ENCODE data around the gene NOL4L. TPM values are rescaled to one million over a fixed set of nuclear protein-coding genes. Genes with fewer than 3 reads are reported as not detected.
A peak's percentile ranks its signal among the peaks of the same experiment; 100 is the strongest.

NOL4L gene
- total RNA-seq, 1 experiment from 2014 or later: 31.7 TPM

DNA sequence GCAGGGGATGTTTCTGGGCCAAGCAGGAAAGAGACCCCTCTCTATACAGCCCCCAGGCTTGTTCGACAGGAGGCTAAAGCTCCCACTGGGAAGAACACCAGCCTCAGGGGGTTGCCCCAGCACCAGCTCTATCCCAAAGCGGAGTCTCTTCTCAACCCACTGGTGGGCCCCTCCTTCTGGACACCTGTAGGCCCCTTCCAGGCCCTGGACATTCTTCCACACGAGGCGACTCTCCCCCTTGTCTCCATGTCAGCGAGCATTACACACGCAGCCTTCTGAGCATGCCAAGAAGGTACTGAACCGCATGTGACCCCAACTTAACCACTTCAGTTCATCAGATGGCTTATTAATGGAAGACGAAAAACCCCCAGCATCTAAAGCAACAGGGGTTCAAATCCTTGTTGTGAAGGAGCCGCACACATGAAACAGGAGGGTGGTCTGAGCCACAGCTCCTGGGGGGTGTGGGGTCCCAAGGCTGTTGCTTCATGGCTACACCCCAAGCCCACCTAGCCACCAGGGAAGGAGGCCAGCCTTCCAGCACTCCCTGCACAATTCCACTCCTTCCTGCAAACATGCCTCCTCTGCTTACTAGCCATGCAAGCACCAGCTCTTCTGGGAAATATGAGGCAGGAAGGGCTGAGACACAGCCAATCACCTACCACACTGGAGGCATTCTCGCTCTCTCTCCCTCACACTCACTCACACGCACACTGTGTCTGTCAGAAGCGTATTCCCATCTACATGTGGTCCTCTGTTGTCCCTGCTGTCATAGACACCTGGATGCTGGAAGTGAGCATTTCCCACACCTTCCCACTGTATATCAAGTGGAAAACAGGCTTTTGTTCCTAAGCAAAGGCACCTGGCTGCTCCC is 104.5 kb downstream of the NOL4L start:
- H3K4ac ChIP-seq (ENCODE audit: low read depth, low read length): no peak overlapping the region
- no peaks in the 10 kb centered on the region for H4K20me1 ChIP-seq (ENCODE audit: control insufficient read depth, insufficient read depth, insufficient read length)
- H2BK20ac ChIP-seq (ENCODE audit: low read depth, low read length, poor library complexity, severe bottlenecking): no peak overlapping the region
- H3K79me1 ChIP-seq (ENCODE audit: insufficient read depth, low read depth, low read length, poor library complexity, severe bottlenecking): peaks cover 2% of the 10 kb centered on the region
- no peak overlapping the region for H3K14ac ChIP-seq (ENCODE audit: insufficient read depth, low read length)
- no peak overlapping the region for H3T11ph ChIP-seq (ENCODE audit: low read length)
- H3K18ac ChIP-seq (ENCODE audit: insufficient read length, low read depth, low read length): no peak overlapping the region
- no peak overlapping the region for H4K91ac ChIP-seq (ENCODE audit: insufficient read length, low read depth, low read length)
- no CpG with 5 or more reads among the region's 12 CpGs for WGBS (ENCODE audit: extremely low coverage, insufficient read length, low lambda C conversion rate)
- no peak overlapping the region for H3K4me2 ChIP-seq (ENCODE audit: insufficient read depth, insufficient read length, low read length)
- peaks cover 8% of the 10 kb centered on the region; the same call in 1 of the 2 replicates for H3K4me1 ChIP-seq (ENCODE audit: insufficient read depth, low read length)
- H3K23me2 ChIP-seq (ENCODE audit: insufficient read length, low read depth, low read length, poor library complexity, severe bottlenecking): peaks cover 12% of the 10 kb centered on the region
- no peak overlapping the region for H3K23ac ChIP-seq (ENCODE audit: insufficient read length, low read depth, low read length)
- no peaks in the 10 kb centered on the region for H3K9me3 ChIP-seq (ENCODE audit: control insufficient read depth, low read depth, low read length)
- Mint-ChIP-seq H3K4me3 (peak overlapping the region; percentile 50 to 92; a peak in 2 of 5 replicates), H3K9me3 (no peaks in the 10 kb centered on the region), H3K4me1 (peaks cover 53 to 62% of the 10 kb centered on the region in 2 experiments), H3K27me3 (ENCODE audit: low read depth) (peaks cover 4% of the 10 kb centered on the region), H3K36me3 (ENCODE audit: insufficient read depth in 1 of 3, low read depth in 3 of 3) (peaks cover 0 to 2% (median 0%) of the 10 kb centered on the region in 3 experiments; a peak in 2 of 7 replicates), H3K27ac (peak overlapping the region in 1 of 3 experiments; percentile 84; a peak in 3 of 7 replicates)
- H3K79me2 ChIP-seq (ENCODE audit: insufficient read depth, low read length): peaks cover 31% of the 10 kb centered on the region; the same call in 1 of the 2 replicates
- H3K9ac ChIP-seq (ENCODE audit: extremely low read depth, insufficient read length, low read length): no peak overlapping the region
- H2BK120ac ChIP-seq (ENCODE audit: low read depth, low read length, poor library complexity, severe bottlenecking): no peak overlapping the region
- no peak overlapping the region for H2BK15ac ChIP-seq (ENCODE audit: low read depth, low read length)
- no peaks in the 10 kb centered on the region for H3K27me3 ChIP-seq (ENCODE audit: insufficient read depth, low read length)
- no peak overlapping the region for H2BK5ac ChIP-seq (ENCODE audit: insufficient read length, low read length)
- no peak overlapping the region for H3K56ac ChIP-seq (ENCODE audit: insufficient read length, low read depth, low read length)
- H2BK12ac ChIP-seq (ENCODE audit: insufficient read length, low read depth, low read length): no peak overlapping the region
- TF ChIP-seq, protein P1, sequence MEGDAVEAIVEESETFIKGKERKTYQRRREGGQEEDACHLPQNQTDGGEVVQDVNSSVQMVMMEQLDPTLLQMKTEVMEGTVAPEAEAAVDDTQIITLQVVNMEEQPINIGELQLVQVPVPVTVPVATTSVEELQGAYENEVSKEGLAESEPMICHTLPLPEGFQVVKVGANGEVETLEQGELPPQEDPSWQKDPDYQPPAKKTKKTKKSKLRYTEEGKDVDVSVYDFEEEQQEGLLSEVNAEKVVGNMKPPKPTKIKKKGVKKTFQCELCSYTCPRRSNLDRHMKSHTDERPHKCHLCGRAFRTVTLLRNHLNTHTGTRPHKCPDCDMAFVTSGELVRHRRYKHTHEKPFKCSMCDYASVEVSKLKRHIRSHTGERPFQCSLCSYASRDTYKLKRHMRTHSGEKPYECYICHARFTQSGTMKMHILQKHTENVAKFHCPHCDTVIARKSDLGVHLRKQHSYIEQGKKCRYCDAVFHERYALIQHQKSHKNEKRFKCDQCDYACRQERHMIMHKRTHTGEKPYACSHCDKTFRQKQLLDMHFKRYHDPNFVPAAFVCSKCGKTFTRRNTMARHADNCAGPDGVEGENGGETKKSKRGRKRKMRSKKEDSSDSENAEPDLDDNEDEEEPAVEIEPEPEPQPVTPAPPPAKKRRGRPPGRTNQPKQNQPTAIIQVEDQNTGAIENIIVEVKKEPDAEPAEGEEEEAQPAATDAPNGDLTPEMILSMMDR (conservative IDR thresholded peaks at IDR 0.05): no peak
- H2AFZ ChIP-seq (ENCODE audit: low read length): no peak overlapping the region
- H2AK5ac ChIP-seq (ENCODE audit: insufficient read length, low read length): no peak overlapping the region
- no peak overlapping the region for H4K8ac ChIP-seq (replicated peaks; ENCODE audit: insufficient read length, low read depth, low read length)
- no peak overlapping the region for H4K5ac ChIP-seq (ENCODE audit: insufficient read length, low read depth, low read length)
- DNase-seq: peak; percentile 26
- H3K27ac ChIP-seq (ENCODE audit: insufficient read length, low read depth, low read length): no peak overlapping the region
